PC-9 (cell line): ENCODE data around the gene DCLK2.

Source experiments
- EZH2 ChIP-seq: fragments of 200-600 bp; sonication (generic); IDR thresholded peaks from 2 replicates; pipeline ENCODE4 v1.8.0; 2017; ENCODE audit warnings: antibody characterized with exemption, low read depth
- TF ChIP-seq, protein P1 (sequence below): fragments of 200-600 bp; sonication (generic); conservative IDR thresholded peaks from 2 replicates; pipeline ENCODE4 v1.6.1; 2017; ENCODE audit warnings: mixed run types, antibody characterized with exemption, mild to moderate bottlenecking, moderate library complexity

DNA sequence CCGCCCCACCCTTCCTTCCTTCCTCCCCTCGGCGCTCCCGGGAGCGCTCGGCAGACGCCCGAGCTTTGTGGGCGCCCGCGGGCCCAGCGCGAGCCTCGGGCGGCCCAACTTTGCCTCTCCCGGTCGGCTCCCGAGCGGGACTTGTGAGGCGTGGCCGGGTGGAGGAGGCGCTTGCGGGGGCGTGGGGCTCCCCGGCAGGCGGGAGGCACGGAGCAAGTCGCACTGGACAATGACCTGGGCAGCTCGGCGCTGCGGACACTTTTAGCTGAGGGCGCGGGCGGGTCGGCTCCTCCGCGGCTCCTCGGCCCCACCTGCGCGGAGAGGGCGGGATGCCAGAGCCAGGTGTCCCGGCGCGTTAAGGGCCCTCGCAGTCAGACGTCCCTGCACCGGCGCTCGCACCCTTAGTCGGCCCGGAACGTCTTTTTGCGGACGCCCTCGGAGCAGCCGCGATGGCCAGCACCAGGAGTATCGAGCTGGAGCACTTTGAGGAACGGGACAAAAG lies 385 bp downstream of the DCLK2 start:
- TF ChIP-seq, protein P1, sequence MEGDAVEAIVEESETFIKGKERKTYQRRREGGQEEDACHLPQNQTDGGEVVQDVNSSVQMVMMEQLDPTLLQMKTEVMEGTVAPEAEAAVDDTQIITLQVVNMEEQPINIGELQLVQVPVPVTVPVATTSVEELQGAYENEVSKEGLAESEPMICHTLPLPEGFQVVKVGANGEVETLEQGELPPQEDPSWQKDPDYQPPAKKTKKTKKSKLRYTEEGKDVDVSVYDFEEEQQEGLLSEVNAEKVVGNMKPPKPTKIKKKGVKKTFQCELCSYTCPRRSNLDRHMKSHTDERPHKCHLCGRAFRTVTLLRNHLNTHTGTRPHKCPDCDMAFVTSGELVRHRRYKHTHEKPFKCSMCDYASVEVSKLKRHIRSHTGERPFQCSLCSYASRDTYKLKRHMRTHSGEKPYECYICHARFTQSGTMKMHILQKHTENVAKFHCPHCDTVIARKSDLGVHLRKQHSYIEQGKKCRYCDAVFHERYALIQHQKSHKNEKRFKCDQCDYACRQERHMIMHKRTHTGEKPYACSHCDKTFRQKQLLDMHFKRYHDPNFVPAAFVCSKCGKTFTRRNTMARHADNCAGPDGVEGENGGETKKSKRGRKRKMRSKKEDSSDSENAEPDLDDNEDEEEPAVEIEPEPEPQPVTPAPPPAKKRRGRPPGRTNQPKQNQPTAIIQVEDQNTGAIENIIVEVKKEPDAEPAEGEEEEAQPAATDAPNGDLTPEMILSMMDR: no peak
- TF ChIP-seq EZH2: no peak
